ENCODE results near the gene CYP46A1. TPM values are rescaled to one million over a fixed set of nuclear protein-coding genes. Genes with fewer than 3 reads are reported as not detected.

The CYP46A1 gene
- total RNA-seq, 1 donor from 2014 or later = 3.6 TPM

- Mint-ChIP-seq H3K9me3 (peaks cover 12% of the 10 kb centered on the region), H3K36me3 (ENCODE audit: low read depth) (peaks cover 27% of the 10 kb centered on the region), H3K4me3 (no peak overlapping the region), H3K27ac (ENCODE audit: unreplicated experiment) (no peak overlapping the region), H3K27me3 (ENCODE audit: low read depth) (no peaks in the 10 kb centered on the region), H3K4me1 (no peaks in the 10 kb centered on the region)
- TF ChIP-seq CTCF (conservative IDR thresholded peaks at IDR 0.05) = no peak
- no peak for DNase-seq (ENCODE audit: low read depth, low spot score)
These were observed 22.2 kb downstream of the CYP46A1 start for GRCh38 chr14:99706107-99706900.

- TF ChIP-seq CTCF (conservative IDR thresholded peaks at IDR 0.05) = no peak
- Mint-ChIP-seq H3K27ac (ENCODE audit: unreplicated experiment) (no peak overlapping the region), H3K36me3 (ENCODE audit: low read depth) (peaks cover 25% of the 10 kb centered on the region), H3K4me3 (no peak overlapping the region), H3K27me3 (ENCODE audit: low read depth) (no peaks in the 10 kb centered on the region), H3K9me3 (peaks cover 15% of the 10 kb centered on the region), H3K4me1 (no peaks in the 10 kb centered on the region)
- DNase-seq (ENCODE audit: low read depth, low spot score) = no peak
These were observed 23.3 kb downstream of the CYP46A1 start for GRCh38 chr14:99707420-99707819.

- H3K9me3 Mint-ChIP-seq = peaks cover 18% of the 10 kb centered on the region
- H3K4me3 Mint-ChIP-seq = no peak overlapping the region
- peaks cover 4% of the 10 kb centered on the region for H3K27me3 Mint-ChIP-seq (ENCODE audit: low read depth)
- H3K36me3 Mint-ChIP-seq (ENCODE audit: low read depth) = peaks cover 23% of the 10 kb centered on the region
- TF ChIP-seq CTCF (conservative IDR thresholded peaks at IDR 0.05) = no peak
- DNase-seq (ENCODE audit: low read depth, low spot score) = no peak
- H3K4me1 Mint-ChIP-seq = no peaks in the 10 kb centered on the region
- H3K27ac Mint-ChIP-seq (ENCODE audit: unreplicated experiment) = no peak overlapping the region
These were observed 23.8 kb downstream of the CYP46A1 start for GRCh38 chr14:99707921-99708320.

GRCh38 chr14:99708449-99708848, 24.4 kb downstream of the CYP46A1 start:
- H3K4me1 Mint-ChIP-seq = no peaks in the 10 kb centered on the region
- no peak overlapping the region for H3K4me3 Mint-ChIP-seq
- DNase-seq (ENCODE audit: low read depth, low spot score) = no peak
- H3K36me3 Mint-ChIP-seq (ENCODE audit: low read depth) = peaks cover 18% of the 10 kb centered on the region
- no peak for TF ChIP-seq CTCF (conservative IDR thresholded peaks at IDR 0.05)
- H3K9me3 Mint-ChIP-seq = peaks cover 13% of the 10 kb centered on the region
- H3K27me3 Mint-ChIP-seq (ENCODE audit: low read depth) = peaks cover 5% of the 10 kb centered on the region
- no peak overlapping the region for H3K27ac Mint-ChIP-seq (ENCODE audit: unreplicated experiment)

- H3K27ac Mint-ChIP-seq (ENCODE audit: unreplicated experiment) = no peak overlapping the region
- no peak for DNase-seq (ENCODE audit: low read depth, low spot score)
- no peaks in the 10 kb centered on the region for H3K4me1 Mint-ChIP-seq
- H3K9me3 Mint-ChIP-seq = peaks cover 10% of the 10 kb centered on the region
- no peak for TF ChIP-seq CTCF (conservative IDR thresholded peaks at IDR 0.05)
- peaks cover 3% of the 10 kb centered on the region for H3K36me3 Mint-ChIP-seq (ENCODE audit: low read depth)
- H3K4me3 Mint-ChIP-seq = no peak overlapping the region
- H3K27me3 Mint-ChIP-seq (ENCODE audit: low read depth) = peaks cover 7% of the 10 kb centered on the region
These were observed 29.9 kb downstream of the CYP46A1 start for GRCh38 chr14:99713972-99714371.
